Loucy (cell line): ENCODE results near the gene STK32C.

Experiments used
- H2AFZ ChIP-seq: fragments of 200-600 bp; sonication (generic); 2 replicates; pipeline ENCODE4 v1.6.0; 2016; ENCODE audit warnings: antibody characterized with exemption, mild to moderate bottlenecking, low read length, moderate library complexity
- H3F3A ChIP-seq: fragments of 200-600 bp; 2 replicates; pipeline ENCODE4 v1.6.0; 2016; ENCODE audit warnings: antibody characterized with exemption, low read depth, mild to moderate bottlenecking
- H3K27me3 ChIP-seq: fragments of 200-600 bp; sonication (generic); 2 replicates; pipeline ENCODE4 v1.6.1; 2014; ENCODE audit warnings: low read length, mild to moderate bottlenecking; ENCODE audit not compliant: insufficient read depth, poor library complexity, severe bottlenecking
- H3K36me3 ChIP-seq: fragments of 200-600 bp; sonication (generic); 2 replicates; pipeline ENCODE4 v1.6.1; 2016; ENCODE audit warnings: low read length; ENCODE audit not compliant: insufficient read depth
- H3K4me1 ChIP-seq: fragments of 200-600 bp; sonication (generic); 2 replicates; pipeline ENCODE4 v1.5.1; 2014; ENCODE audit warnings: low read length, mild to moderate bottlenecking; ENCODE audit not compliant: insufficient read depth, poor library complexity, severe bottlenecking
- H3K4me2 ChIP-seq: fragments of 200-600 bp; sonication (generic); 2 replicates; pipeline ENCODE4 v1.6.0; 2014; ENCODE audit warnings: antibody characterized with exemption, low read length, low read depth, mild to moderate bottlenecking; ENCODE audit not compliant: poor library complexity, severe bottlenecking
- H3K4me3 ChIP-seq: fragments of 200-600 bp; sonication (generic); 2 replicates; pipeline ENCODE4 v1.5.1; 2014; ENCODE audit warnings: low read length, mild to moderate bottlenecking, mixed read lengths; ENCODE audit not compliant: poor library complexity, severe bottlenecking
- H3K79me2 ChIP-seq: fragments of 200-600 bp; sonication (generic); 2 replicates; pipeline ENCODE4 v1.6.1; 2014; ENCODE audit warnings: low read length; ENCODE audit not compliant: insufficient read depth
- H3K9ac ChIP-seq: fragments of 200-600 bp; sonication (generic); 2 replicates; pipeline ENCODE4 v1.6.0; 2014; ENCODE audit warnings: mild to moderate bottlenecking, low read depth, low read length, moderate library complexity; ENCODE audit not compliant: poor library complexity, severe bottlenecking
- H3K9me2 ChIP-seq: fragments of 200-600 bp; sonication (generic); replicated peaks from 2 replicates; pipeline ENCODE4 v1.6.1; 2016; ENCODE audit warnings: low read depth, low read length, mixed read lengths
- H3K9me3 ChIP-seq: fragments of 200-600 bp; sonication (generic); 2 replicates; pipeline ENCODE4 v1.6.1; 2014; ENCODE audit warnings: mild to moderate bottlenecking, antibody characterized with exemption, low read length, low read depth; ENCODE audit not compliant: insufficient read depth
- H4K20me1 ChIP-seq: fragments of 200-600 bp; sonication (generic); 2 replicates; pipeline ENCODE4 v1.6.0; 2014; ENCODE audit warnings: antibody characterized with exemption, low read length, mild to moderate bottlenecking; ENCODE audit not compliant: insufficient read depth, poor library complexity, severe bottlenecking
- CTCF ChIP-seq: fragments of 200-600 bp; sonication (generic); conservative IDR thresholded peaks from 2 replicates; pipeline ENCODE4 v1.5.1; 2014; ENCODE audit warnings: mild to moderate bottlenecking, antibody characterized with exemption, low read length
- EZH2phosphoT487 ChIP-seq: fragments of 200-600 bp; IDR thresholded peaks from 2 replicates; pipeline ENCODE4 v1.6.1; 2018; ENCODE audit warnings: antibody characterized with exemption, mild to moderate bottlenecking, moderate library complexity, borderline replicate concordance

STK32C gene

DNA sequence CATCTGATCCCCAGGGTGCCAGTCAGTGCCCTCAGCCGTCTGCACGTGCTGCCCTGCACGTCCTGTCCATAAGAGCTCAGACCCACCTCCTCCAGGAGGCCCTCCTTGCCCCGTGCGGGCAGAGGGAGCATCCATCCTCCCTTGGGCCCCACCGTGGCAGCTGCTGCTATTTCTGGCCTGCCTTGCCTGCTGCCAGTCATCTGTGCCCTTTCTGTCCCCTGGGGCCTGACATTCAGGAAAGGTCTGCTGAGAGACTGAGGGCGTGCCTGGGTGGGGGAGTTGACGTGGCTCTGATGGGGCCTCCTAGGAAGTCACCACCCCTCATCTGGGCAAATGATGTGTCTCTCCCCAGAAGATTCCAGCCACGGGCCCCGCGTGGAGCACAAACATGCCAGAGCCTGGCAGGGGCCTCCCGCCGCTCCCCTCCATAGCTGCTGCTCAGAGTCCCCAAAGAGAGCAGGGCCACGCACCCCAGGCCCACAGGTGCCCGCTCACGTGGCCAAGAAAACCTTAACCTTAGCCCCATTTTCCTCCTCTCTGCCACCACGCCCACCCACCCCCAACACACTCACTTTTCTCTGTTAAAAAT, 99.2 kb downstream of the STK32C start:
- Histone ChIP-seq H3K4me3 (no peak overlapping the region), H3K9ac (no peak overlapping the region), H3K4me1 (no peaks in the 10 kb centered on the region), H3K4me2 (no peak overlapping the region), H3K9me2 (no peaks in the 10 kb centered on the region), H3F3A (no peaks in the 10 kb centered on the region), H3K79me2 (no peaks in the 10 kb centered on the region), H3K27me3 (no peaks in the 10 kb centered on the region), H3K36me3 (no peaks in the 10 kb centered on the region), H3K9me3 (no peaks in the 10 kb centered on the region; the same call in 1 of the 2 replicates), H4K20me1 (no peaks in the 10 kb centered on the region), H2AFZ (no peak overlapping the region)
- no peak for TF ChIP-seq CTCF
- TF ChIP-seq EZH2phosphoT487 = no peak

DNA sequence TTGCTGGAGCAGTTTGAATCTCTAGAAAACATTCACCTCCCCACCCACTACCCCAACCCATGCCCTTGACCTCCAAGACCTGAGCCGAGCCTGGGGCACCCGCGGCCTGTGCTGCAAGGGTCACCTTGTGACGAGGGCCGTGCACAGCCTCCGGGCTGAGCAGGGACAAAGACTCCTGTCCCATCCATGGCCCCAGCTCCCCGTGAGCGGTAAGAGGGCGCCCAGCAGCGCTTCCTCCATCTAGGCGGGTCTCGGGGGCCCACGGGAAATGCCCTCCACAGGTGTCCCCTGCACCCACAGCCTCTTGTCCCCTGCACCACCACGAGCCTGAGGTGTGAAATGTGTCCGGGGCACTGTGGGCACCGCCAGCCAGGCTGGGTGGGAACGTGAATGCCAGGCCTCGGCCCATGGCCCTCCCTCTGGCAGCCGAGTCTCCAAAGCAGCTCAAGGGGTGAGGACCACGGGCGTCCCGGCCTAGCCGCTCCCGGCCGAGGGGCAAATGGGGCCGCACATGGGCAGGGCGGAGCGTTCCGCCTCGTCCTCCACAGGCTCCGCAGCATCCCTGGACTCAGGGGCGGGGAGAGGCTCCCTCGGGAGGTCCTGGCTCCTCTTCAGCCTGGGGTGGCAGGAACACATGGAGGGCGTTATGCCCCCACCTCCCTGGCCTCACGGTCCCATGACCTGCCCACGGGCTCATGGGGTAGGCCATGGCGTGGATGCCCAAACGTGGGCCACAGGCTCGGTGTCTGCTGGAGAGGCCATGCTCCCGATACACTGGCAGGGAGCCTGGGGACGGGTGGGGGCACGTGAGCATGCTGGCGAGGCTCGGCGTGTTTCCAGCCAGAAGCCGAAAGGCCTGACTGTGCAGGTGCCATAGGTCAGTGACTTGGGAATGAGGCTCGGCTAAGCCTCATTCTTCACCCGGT, 100.0 kb downstream of the STK32C start:
- H3K36me3 ChIP-seq = no peaks in the 10 kb centered on the region
- H4K20me1 ChIP-seq = no peaks in the 10 kb centered on the region
- H3K9me2 ChIP-seq = no peaks in the 10 kb centered on the region
- no peak overlapping the region for H3K4me2 ChIP-seq
- no peaks in the 10 kb centered on the region for H3F3A ChIP-seq
- no peaks in the 10 kb centered on the region; the same call in 1 of the 2 replicates for H3K9me3 ChIP-seq
- H3K4me1 ChIP-seq = no peaks in the 10 kb centered on the region
- no peak overlapping the region for H3K9ac ChIP-seq
- H3K79me2 ChIP-seq = no peaks in the 10 kb centered on the region
- no peaks in the 10 kb centered on the region for H3K27me3 ChIP-seq
- TF ChIP-seq CTCF (no peak), EZH2phosphoT487 (no peak)
- H3K4me3 ChIP-seq = no peak overlapping the region
- H2AFZ ChIP-seq = no peak overlapping the region

DNA sequence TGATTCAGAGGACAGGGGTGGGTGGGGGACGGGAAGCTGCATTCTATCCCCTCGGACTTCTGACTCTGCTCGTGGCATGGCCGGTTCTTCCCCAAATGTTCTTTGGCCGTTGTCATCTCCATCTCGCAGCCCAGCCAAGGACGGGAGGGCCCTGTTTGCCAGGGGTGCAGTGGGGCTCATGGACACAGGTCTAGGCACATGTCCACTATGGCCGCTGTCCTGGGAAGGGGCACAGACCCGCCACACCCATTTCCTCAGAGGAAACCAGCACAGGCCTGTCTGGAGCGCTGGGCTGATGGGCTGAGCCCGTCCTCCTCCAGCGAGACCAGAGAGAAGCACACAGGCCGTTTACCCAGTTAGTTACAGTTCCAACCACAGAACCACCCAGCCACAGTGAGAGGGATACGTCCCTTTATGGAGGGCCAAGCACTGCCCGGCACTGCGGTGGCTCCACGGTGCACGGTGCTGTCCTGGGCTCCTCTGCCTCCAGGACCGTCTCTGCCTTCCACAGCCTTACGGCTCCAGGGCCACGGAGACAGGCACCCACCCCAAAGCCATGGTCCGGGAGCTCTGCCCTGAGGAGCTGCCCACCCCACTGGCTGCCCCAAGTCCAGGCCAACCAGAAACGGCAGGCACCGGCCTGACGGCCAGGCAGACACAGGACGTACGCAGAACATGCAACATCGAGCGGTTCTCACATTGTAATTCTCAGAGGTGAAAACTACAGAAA, 100.8 kb downstream of the STK32C start:
- Histone ChIP-seq H3K36me3 (no peaks in the 10 kb centered on the region), H3K79me2 (no peaks in the 10 kb centered on the region), H4K20me1 (no peaks in the 10 kb centered on the region), H3K4me2 (no peak overlapping the region), H3F3A (no peaks in the 10 kb centered on the region), H3K4me1 (no peaks in the 10 kb centered on the region), H2AFZ (no peak overlapping the region), H3K27me3 (no peaks in the 10 kb centered on the region), H3K9ac (no peak overlapping the region), H3K9me3 (no peaks in the 10 kb centered on the region; the same call in 1 of the 2 replicates), H3K9me2 (no peaks in the 10 kb centered on the region), H3K4me3 (no peak overlapping the region)
- TF ChIP-seq EZH2phosphoT487 = no peak
- TF ChIP-seq CTCF = no peak
